ENCODE measurements around the gene UBR2. TPM values are rescaled to one million over a fixed set of nuclear protein-coding genes. Genes with fewer than 3 reads are reported as not detected.
"Not testable (repeated sequence)": the region's sequence is repeated elsewhere in the genome, so short reads cannot be mapped to it uniquely, and the experiment has no call there.

Gene UBR2
- total RNA-seq, 2 donors from 2014 or later = 35.1 to 40.7 TPM

- no peak for ATAC-seq
- no peak overlapping the region for H3K4me3 Mint-ChIP-seq
- no peaks in the 10 kb centered on the region for H3K9me3 ChIP-seq (ENCODE audit: control insufficient read depth, low read length, poor library complexity, severe bottlenecking)
- H3K36me3 Mint-ChIP-seq (ENCODE audit: low read depth) = no peaks in the 10 kb centered on the region
- H3K4me1 Mint-ChIP-seq = peaks cover 2% of the 10 kb centered on the region
- H3K27ac Mint-ChIP-seq = no peak overlapping the region
- DNase-seq = no peak
- peaks cover 12% of the 10 kb centered on the region for H3K27me3 Mint-ChIP-seq
Observed at GRCh38 chr6:42710316-42710715, 146.5 kb downstream of the UBR2 start.

GRCh38 chr6:42711930-42712329 is 148.1 kb downstream of the UBR2 start:
- no peak for DNase-seq
- Mint-ChIP-seq H3K36me3 (ENCODE audit: low read depth) (no peaks in the 10 kb centered on the region), H3K27ac (no peak overlapping the region), H3K4me3 (no peak overlapping the region), H3K27me3 (peaks cover 10% of the 10 kb centered on the region), H3K4me1 (peaks cover 2% of the 10 kb centered on the region)
- H3K9me3 ChIP-seq (ENCODE audit: control insufficient read depth, low read length, poor library complexity, severe bottlenecking) = no peaks in the 10 kb centered on the region
- ATAC-seq = no peak

- DNase-seq (no peak), ATAC-seq (no peak)
- Mint-ChIP-seq H3K4me3 (no peak overlapping the region), H3K27me3 (no peaks in the 10 kb centered on the region), H3K4me1 (no peaks in the 10 kb centered on the region), H3K36me3 (ENCODE audit: low read depth) (no peaks in the 10 kb centered on the region), H3K27ac (no peak overlapping the region)
- no peaks in the 10 kb centered on the region for H3K9me3 ChIP-seq (ENCODE audit: control insufficient read depth, low read length, poor library complexity, severe bottlenecking)
Observed at GRCh38 chr6:42714098-42714761, 150.4 kb downstream of the UBR2 start.

- H3K4me3 Mint-ChIP-seq = no peak overlapping the region
- ATAC-seq (no peak), DNase-seq (no peak)
- H3K27me3 Mint-ChIP-seq = peaks cover 5% of the 10 kb centered on the region
- H3K36me3 Mint-ChIP-seq (ENCODE audit: low read depth) = no peaks in the 10 kb centered on the region
- no peaks in the 10 kb centered on the region for H3K9me3 ChIP-seq (ENCODE audit: control insufficient read depth, low read length, poor library complexity, severe bottlenecking)
- no peak overlapping the region for H3K27ac Mint-ChIP-seq
- H3K4me1 Mint-ChIP-seq = no peaks in the 10 kb centered on the region
Observed at GRCh38 chr6:42715871-42716270, 152.0 kb downstream of the UBR2 start.

GRCh38 chr6:42720739-42721138 is 156.9 kb downstream of the UBR2 start:
- no peak for DNase-seq
- Mint-ChIP-seq H3K27me3 (peaks cover 5% of the 10 kb centered on the region), H3K27ac (no peak overlapping the region), H3K36me3 (ENCODE audit: low read depth) (no peaks in the 10 kb centered on the region), H3K4me1 (no peaks in the 10 kb centered on the region), H3K4me3 (no peak overlapping the region)
- no peaks in the 10 kb centered on the region for H3K9me3 ChIP-seq (ENCODE audit: control insufficient read depth, low read length, poor library complexity, severe bottlenecking)
- no peak for ATAC-seq

GRCh38 chr6:42722497-42722896 is 158.7 kb downstream of the UBR2 start, which contains the start of gene PRPH2:
Gene PRPH2 (minus strand): TSS chr6:42722597. CDS start chr6:42722334, 263 bp downstream.
- ATAC-seq (no peak), DNase-seq (no peak)
- H3K27me3 Mint-ChIP-seq = peaks cover 5% of the 10 kb centered on the region
- no peak within 1 kb of the TSS for H3K4me3 Mint-ChIP-seq
- H3K27ac Mint-ChIP-seq = no peak within 1 kb of the TSS
- no peaks in the 10 kb centered on the region for H3K9me3 ChIP-seq (ENCODE audit: control insufficient read depth, low read length, poor library complexity, severe bottlenecking)
- H3K4me1 Mint-ChIP-seq = peaks cover 13% of the 10 kb centered on the region
- H3K36me3 Mint-ChIP-seq (ENCODE audit: low read depth) = no peaks in the 10 kb centered on the region

- no peaks in the 10 kb centered on the region for H3K36me3 Mint-ChIP-seq (ENCODE audit: low read depth)
- H3K27ac Mint-ChIP-seq = no peak overlapping the region
- H3K4me1 Mint-ChIP-seq = peaks cover 19% of the 10 kb centered on the region
- ATAC-seq (no peak), DNase-seq (no peak)
- H3K9me3 ChIP-seq (ENCODE audit: control insufficient read depth, low read length, poor library complexity, severe bottlenecking) = no peaks in the 10 kb centered on the region
- peaks cover 5% of the 10 kb centered on the region for H3K27me3 Mint-ChIP-seq
- H3K4me3 Mint-ChIP-seq = no peak overlapping the region
Observed at GRCh38 chr6:42724825-42725224, 161.0 kb downstream of the UBR2 start.

GRCh38 chr6:42726026-42726425 is 162.2 kb downstream of the UBR2 start:
- ATAC-seq (no peak), DNase-seq (no peak)
- Mint-ChIP-seq H3K27me3 (no peaks in the 10 kb centered on the region), H3K4me1 (peaks cover 19% of the 10 kb centered on the region), H3K36me3 (ENCODE audit: low read depth) (no peaks in the 10 kb centered on the region), H3K4me3 (peak overlapping the region; percentile 95), H3K27ac (peak overlapping the region; percentile 95)
- no peaks in the 10 kb centered on the region for H3K9me3 ChIP-seq (ENCODE audit: control insufficient read depth, low read length, poor library complexity, severe bottlenecking)

- H3K27ac Mint-ChIP-seq = peak overlapping the region; percentile 95
- peaks cover 19% of the 10 kb centered on the region for H3K4me1 Mint-ChIP-seq
- ATAC-seq = peak; percentile 99
- H3K27me3 Mint-ChIP-seq = no peaks in the 10 kb centered on the region
- no peaks in the 10 kb centered on the region for H3K9me3 ChIP-seq (ENCODE audit: control insufficient read depth, low read length, poor library complexity, severe bottlenecking)
- H3K4me3 Mint-ChIP-seq = peak overlapping the region; percentile 95
- no peaks in the 10 kb centered on the region for H3K36me3 Mint-ChIP-seq (ENCODE audit: low read depth)
- peak; percentile 42 to 52 (median 47) for DNase-seq
Observed at GRCh38 chr6:42726485-42727086, 162.8 kb downstream of the UBR2 start.

- H3K36me3 Mint-ChIP-seq (ENCODE audit: low read depth) = no peaks in the 10 kb centered on the region
- ATAC-seq = no peak
- H3K9me3 ChIP-seq (ENCODE audit: control insufficient read depth, low read length, poor library complexity, severe bottlenecking) = no peaks in the 10 kb centered on the region
- H3K27me3 Mint-ChIP-seq = no peaks in the 10 kb centered on the region
- peaks cover 19% of the 10 kb centered on the region for H3K4me1 Mint-ChIP-seq
- DNase-seq = no peak
- H3K4me3 Mint-ChIP-seq = peak overlapping the region; percentile 95
- H3K27ac Mint-ChIP-seq = peak overlapping the region; percentile 95
Observed at GRCh38 chr6:42727087-42727611, 163.3 kb downstream of the UBR2 start.

GRCh38 chr6:42727627-42728026 is 163.8 kb downstream of the UBR2 start:
- no peak for DNase-seq
- Mint-ChIP-seq H3K36me3 (ENCODE audit: low read depth) (no peaks in the 10 kb centered on the region), H3K4me3 (peak overlapping the region; percentile 76), H3K27ac (peak overlapping the region; percentile 95), H3K27me3 (no peaks in the 10 kb centered on the region), H3K4me1 (peaks cover 19% of the 10 kb centered on the region)
- no peak for ATAC-seq
- H3K9me3 ChIP-seq (ENCODE audit: control insufficient read depth, low read length, poor library complexity, severe bottlenecking) = no peaks in the 10 kb centered on the region

- H3K27me3 Mint-ChIP-seq = no peaks in the 10 kb centered on the region
- no peak overlapping the region for H3K27ac Mint-ChIP-seq
- no peaks in the 10 kb centered on the region for H3K9me3 ChIP-seq (ENCODE audit: control insufficient read depth, low read length, poor library complexity, severe bottlenecking)
- DNase-seq (no peak), ATAC-seq (no peak)
- no peaks in the 10 kb centered on the region for H3K36me3 Mint-ChIP-seq (ENCODE audit: low read depth)
- H3K4me1 Mint-ChIP-seq = peaks cover 19% of the 10 kb centered on the region
- H3K4me3 Mint-ChIP-seq = no peak overlapping the region
Observed at GRCh38 chr6:42729731-42730130, 165.9 kb downstream of the UBR2 start.

- H3K4me1 Mint-ChIP-seq; H3K4me3 Mint-ChIP-seq; ATAC-seq; H3K27me3 Mint-ChIP-seq; DNase-seq; H3K9me3 ChIP-seq (ENCODE audit: control insufficient read depth, low read length, poor library complexity, severe bottlenecking); H3K27ac Mint-ChIP-seq; H3K36me3 Mint-ChIP-seq (ENCODE audit: low read depth): not testable (repeated sequence)
Observed at GRCh38 chr6:42733867-42734481, 170.1 kb downstream of the UBR2 start.

All from T-helper 17 cell (primary cell).